RKO (cell line): Measurements from ENCODE around the gene TPSB2.

Experiments
- DNase-seq: peaks from one replicate; pipeline ENCODE4 v3.0.0-alpha.2; 2016; ENCODE audit warnings: low spot score

TPSB2 gene

GRCh38 chr16:1220098-1220728, 9.8 kb downstream of the TPSB2 start:
- no peak for DNase-seq

- no peak for DNase-seq
These were observed 10.9 kb downstream of the TPSB2 start for GRCh38 chr16:1218930-1219611.

GRCh38 chr16:1218061-1218929, 11.7 kb downstream of the TPSB2 start:
- DNase-seq = no peak

GRCh38 chr16:1217526-1217925, 12.5 kb downstream of the TPSB2 start:
- DNase-seq = no peak

- DNase-seq = no peak
These were observed 13.1 kb downstream of the TPSB2 start for GRCh38 chr16:1216681-1217400.

- no peak for DNase-seq
These were observed 13.7 kb downstream of the TPSB2 start for GRCh38 chr16:1216296-1216619.

GRCh38 chr16:1215574-1216295, 14.2 kb downstream of the TPSB2 start:
- DNase-seq = no peak

GRCh38 chr16:1214719-1215118, 15.3 kb downstream of the TPSB2 start:
- no peak for DNase-seq

GRCh38 chr16:1213796-1214372, 16.1 kb downstream of the TPSB2 start:
- no peak for DNase-seq

GRCh38 chr16:1213231-1213630, 16.8 kb downstream of the TPSB2 start:
- no peak for DNase-seq

- DNase-seq = no peak
These were observed 17.3 kb downstream of the TPSB2 start for GRCh38 chr16:1212616-1213194.

- no peak for DNase-seq
These were observed 18.3 kb downstream of the TPSB2 start for GRCh38 chr16:1211451-1212268.

GRCh38 chr16:1210461-1210860, 19.5 kb downstream of the TPSB2 start:
- DNase-seq = no peak

GRCh38 chr16:1209081-1209480, 20.9 kb downstream of the TPSB2 start:
- DNase-seq = no peak

- DNase-seq = no peak
These were observed 21.6 kb downstream of the TPSB2 start for GRCh38 chr16:1208239-1208830.

- DNase-seq = no peak
These were observed 23.2 kb downstream of the TPSB2 start for GRCh38 chr16:1206786-1207185.

- DNase-seq = no peak
These were observed 23.7 kb downstream of the TPSB2 start for GRCh38 chr16:1206326-1206725.

GRCh38 chr16:1204933-1205332, 25.1 kb downstream of the TPSB2 start:
- no peak for DNase-seq

GRCh38 chr16:1202274-1202673, 27.7 kb downstream of the TPSB2 start:
- DNase-seq = no peak

- no peak for DNase-seq
These were observed 28.5 kb downstream of the TPSB2 start for GRCh38 chr16:1201444-1201843.
